LNCaP clone FGC (cell line): ENCODE data around the gene SLC25A39.

Experiments used
- DNase-seq: peaks from one replicate; pipeline ENCODE4 v3.0.0-alpha.2; 2011; ENCODE audit warnings: low read depth
- H3K4me3 ChIP-seq: 2 replicates; pipeline ENCODE4 v1.5.1; 2011; ENCODE audit warnings: mild to moderate bottlenecking, low read depth, low read length, control low read depth
- TF ChIP-seq, protein P1 (sequence below): IDR thresholded peaks from 2 replicates; pipeline ENCODE4 v1.5.1; 2012; ENCODE audit warnings: mild to moderate bottlenecking; ENCODE audit not compliant: control insufficient read depth, insufficient read depth; ENCODE audit errors: extremely low read depth

SLC25A39 gene

DNA sequence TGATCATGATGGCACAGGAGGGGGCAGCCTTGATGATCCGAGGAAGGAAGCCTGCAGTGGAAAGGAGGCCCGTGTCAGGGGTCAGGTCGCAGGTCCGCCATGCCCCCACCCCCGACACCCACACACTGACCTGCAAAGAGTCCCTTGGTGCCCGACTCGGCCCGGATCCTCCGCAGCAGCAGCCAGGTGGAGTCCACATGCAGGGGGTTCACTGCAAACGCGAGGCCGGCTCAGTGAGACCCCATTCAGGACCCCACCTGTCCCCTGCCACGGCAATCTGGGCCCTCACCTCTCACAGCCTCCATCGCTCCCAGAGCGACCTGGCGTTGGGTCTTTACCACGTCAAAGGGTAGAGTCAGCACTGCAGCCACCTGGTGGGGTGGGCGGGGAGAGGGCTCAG lies 4.6 kb downstream of the SLC25A39 start:
- H3K4me3 ChIP-seq = no peak overlapping the region
- TF ChIP-seq, protein P1, sequence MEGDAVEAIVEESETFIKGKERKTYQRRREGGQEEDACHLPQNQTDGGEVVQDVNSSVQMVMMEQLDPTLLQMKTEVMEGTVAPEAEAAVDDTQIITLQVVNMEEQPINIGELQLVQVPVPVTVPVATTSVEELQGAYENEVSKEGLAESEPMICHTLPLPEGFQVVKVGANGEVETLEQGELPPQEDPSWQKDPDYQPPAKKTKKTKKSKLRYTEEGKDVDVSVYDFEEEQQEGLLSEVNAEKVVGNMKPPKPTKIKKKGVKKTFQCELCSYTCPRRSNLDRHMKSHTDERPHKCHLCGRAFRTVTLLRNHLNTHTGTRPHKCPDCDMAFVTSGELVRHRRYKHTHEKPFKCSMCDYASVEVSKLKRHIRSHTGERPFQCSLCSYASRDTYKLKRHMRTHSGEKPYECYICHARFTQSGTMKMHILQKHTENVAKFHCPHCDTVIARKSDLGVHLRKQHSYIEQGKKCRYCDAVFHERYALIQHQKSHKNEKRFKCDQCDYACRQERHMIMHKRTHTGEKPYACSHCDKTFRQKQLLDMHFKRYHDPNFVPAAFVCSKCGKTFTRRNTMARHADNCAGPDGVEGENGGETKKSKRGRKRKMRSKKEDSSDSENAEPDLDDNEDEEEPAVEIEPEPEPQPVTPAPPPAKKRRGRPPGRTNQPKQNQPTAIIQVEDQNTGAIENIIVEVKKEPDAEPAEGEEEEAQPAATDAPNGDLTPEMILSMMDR = no peak
- DNase-seq = no peak

DNA sequence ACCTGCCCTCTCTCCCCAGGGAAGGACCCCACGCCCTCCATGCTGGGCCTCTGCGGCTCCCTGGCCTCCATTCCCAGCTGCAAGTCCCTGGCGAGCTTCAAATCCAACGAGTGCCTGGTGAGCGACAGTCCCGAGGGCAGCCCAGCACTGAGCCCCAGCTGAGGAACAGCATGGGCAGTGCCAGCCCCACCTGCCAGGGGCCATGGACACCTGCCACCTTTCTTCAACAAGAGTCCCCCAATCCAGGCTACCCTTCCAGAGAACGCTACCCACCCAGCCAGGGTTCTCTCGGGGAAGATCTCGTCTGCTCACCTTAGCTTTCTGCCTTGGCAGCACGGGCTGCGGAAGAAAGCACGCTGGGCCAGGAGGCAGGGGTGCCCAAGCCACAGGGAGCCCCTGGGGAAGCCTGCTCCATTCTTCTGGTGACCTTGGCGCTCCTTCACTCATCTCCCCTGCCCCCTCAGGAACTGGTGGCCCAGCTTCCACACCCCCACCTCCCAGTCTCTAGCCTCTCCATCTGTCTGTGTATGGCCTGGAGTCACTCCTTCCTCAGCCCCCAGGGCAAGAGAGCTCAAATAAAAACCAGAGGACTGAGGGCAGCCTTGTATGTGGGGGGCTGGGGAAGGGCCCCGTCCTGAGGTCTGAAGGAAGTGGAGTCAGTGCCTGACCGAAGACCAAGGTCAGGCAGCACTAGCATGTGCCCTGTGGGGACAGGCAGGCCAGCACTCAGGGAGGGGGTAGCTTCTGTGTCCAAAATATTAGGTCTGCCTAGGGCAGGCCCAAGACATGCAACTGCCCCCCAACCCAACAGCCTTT lies 6.3 kb downstream of the SLC25A39 start:
- TF ChIP-seq, protein P1 = no peak

DNA sequence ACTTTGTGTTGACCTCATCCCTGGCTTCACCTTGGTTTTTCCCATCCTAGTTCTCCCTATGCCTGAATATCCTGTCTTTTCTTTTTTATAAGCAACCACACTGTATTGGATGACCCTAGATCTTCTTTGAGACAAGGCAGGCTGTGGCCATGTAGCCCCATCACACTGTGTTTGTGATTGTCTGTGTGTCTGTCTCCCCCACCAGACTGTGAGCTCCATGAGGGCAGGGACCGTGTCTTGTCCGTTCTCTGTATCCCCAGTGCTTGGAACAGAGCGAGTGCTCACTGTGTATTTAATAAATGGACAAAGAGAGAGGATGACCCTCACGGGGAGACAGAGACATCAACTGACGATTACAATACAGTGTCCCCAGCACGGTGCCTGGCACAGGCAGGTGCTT lies 7.1 kb downstream of the SLC25A39 start:
- no peak overlapping the region for H3K4me3 ChIP-seq
- TF ChIP-seq, protein P1 = no peak

More for the DNA sequence above, 6.3 kb downstream of the SLC25A39 start:
- no peak for DNase-seq
- no peak overlapping the region for H3K4me3 ChIP-seq

DNA sequence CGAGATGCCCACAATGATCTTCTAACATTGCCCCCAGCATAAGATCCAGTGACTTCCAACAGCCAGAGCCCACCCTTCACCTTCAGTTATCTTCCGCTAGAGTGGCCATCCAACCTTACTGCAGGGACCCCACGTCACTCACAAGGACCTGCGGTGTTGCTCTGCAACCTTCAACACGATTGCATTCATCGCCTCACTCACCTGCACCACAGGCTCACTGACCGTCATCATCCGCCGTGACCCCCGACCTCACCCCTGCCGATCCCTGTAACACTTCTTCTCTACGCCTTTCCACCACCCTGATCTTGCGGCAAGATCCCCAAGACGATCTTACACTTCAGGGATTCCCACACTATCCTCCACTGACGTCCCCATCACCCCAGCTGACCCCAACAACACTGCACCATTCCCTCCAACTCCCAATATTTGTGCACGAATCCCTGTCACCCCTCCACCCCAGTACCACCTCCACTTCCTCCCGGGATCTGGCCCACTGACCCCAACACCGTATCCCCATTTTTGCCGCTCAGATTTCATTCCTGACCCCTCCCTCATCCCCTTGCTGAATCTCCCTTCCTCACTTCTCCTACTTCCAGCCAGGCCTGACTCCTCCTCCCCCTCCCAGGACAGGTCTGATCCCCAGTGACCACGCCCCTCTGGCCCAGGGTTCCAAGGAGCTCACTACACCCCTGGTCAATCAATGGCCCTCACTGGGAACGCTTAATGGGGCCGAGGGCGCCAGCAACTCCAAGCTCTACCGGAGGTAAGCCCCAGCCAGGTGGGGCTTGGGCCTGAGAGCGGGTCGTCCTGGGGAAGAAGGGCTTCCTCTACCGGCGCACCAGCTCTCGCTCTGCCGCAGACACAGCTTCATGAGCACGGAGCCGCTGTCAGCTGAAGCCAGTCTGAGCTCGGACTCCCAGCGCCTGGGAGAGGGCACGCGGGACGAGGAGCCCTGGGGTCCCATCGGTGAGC lies 8.6 kb downstream of the SLC25A39 start:
- TF ChIP-seq, protein P1 = no peak
- DNase-seq = no peak
- H3K4me3 ChIP-seq = peak overlapping the region; percentile 48

More for the DNA sequence above, 7.1 kb downstream of the SLC25A39 start:
- no peak for DNase-seq

DNA sequence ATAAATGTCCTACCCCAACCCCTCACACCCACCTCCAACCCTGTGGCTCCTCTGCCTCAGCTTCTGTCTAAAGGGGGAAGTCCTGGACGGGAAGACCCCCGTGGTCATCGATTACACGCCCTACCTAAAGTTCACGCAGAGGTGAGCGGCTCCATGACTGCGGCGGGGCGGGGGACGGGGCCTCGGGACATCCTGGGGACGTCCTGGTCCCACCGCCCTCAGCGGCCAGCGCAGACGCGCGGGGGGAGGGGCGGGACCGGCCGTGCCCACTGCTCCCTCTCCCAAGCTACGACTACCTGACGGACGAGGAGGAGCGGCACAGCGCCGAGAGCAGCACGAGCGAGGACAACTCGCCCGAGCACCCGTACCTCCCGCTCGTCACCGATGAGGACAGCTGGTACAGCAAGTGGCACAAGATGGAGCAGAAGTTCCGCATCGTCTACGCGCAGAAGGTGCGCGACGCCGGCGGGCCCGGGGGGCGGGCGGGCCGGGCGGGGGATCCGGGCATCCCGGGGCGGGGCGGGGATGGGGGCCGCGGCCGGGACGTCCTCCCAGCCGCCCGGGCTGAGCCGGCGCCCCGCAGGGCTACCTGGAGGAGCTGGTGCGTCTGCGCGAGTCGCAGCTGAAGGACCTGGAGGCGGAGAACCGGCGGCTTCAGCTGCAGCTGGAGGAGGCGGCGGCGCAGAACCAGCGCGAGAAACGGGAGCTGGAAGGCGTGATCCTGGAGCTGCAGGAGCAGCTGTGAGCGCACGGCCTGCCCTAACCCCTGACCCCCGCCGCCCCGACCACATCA lies 9.6 kb downstream of the SLC25A39 start:
- H3K4me3 ChIP-seq = peak overlapping the region; percentile 49
- no peak for DNase-seq

DNA sequence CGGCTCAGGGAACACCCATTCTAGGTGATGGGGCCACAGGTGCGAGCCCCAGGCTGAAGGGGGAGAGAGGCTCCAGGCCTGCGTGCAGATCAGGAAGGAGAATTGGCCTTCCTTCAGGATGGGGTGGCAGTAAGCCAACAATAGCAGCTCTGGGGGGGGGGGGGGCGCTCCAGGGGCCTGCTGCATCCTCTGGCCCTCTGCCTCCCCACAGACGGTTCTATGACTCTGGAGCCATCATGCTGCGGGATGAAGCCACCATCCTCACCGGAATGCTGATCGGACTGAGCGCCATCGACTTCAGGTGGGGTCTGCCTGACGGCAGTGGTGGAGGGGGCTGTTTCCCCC lies 10.1 kb downstream of the SLC25A39 start:
- DNase-seq = no peak
- peak overlapping the region; percentile 49 for H3K4me3 ChIP-seq
- TF ChIP-seq, protein P1 = no peak

More for the DNA sequence above, 9.6 kb downstream of the SLC25A39 start:
- TF ChIP-seq, protein P1 = no peak
